Omental fat pad (tissue), 4 donors: ENCODE results near the gene PTCSC3. TPM values are rescaled to one million over a fixed set of nuclear protein-coding genes. Genes with fewer than 3 reads are reported as not detected.

Experiments used
- ATAC-seq: fragments of 150-250 bp; one replicate; pipeline ENCODE4 v1.9.1; 2016; ENCODE audit warnings: mild to moderate bottlenecking, moderate library complexity; ENCODE audit not compliant: low FRiP score
- DNase-seq: peaks from one replicate; pipeline ENCODE4 v3.0.0-alpha.2; 2019; ENCODE audit warnings: low spot score
- total RNA-seq, 4 donors: library from RNA; depleted of rRNA; stranded (reverse); fragments of >200 nt; gene quantifications; one replicate each; pipeline ENCODE4 v1.1.0, GENCODE V29; 2016
- TF ChIP-seq, protein P1 (sequence below), 3 donors: fragments of 450-650 bp; IDR thresholded peaks; one replicate each; pipeline ENCODE4 v1.5.1; 2016 to 2017; ENCODE audit warnings: antibody characterized with exemption in 3 of 3, mild to moderate bottlenecking in 3 of 3, moderate library complexity in 2 of 3

Gene PTCSC3
- total RNA-seq, 4 donors from 2014 or later, result not detected

- ATAC-seq (no peak), DNase-seq (no peak)
- TF ChIP-seq, protein P1, sequence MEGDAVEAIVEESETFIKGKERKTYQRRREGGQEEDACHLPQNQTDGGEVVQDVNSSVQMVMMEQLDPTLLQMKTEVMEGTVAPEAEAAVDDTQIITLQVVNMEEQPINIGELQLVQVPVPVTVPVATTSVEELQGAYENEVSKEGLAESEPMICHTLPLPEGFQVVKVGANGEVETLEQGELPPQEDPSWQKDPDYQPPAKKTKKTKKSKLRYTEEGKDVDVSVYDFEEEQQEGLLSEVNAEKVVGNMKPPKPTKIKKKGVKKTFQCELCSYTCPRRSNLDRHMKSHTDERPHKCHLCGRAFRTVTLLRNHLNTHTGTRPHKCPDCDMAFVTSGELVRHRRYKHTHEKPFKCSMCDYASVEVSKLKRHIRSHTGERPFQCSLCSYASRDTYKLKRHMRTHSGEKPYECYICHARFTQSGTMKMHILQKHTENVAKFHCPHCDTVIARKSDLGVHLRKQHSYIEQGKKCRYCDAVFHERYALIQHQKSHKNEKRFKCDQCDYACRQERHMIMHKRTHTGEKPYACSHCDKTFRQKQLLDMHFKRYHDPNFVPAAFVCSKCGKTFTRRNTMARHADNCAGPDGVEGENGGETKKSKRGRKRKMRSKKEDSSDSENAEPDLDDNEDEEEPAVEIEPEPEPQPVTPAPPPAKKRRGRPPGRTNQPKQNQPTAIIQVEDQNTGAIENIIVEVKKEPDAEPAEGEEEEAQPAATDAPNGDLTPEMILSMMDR (IDR thresholded peaks at IDR 0.05), result no peak
These were observed 41.2 kb upstream of the PTCSC3 start for GRCh38 chr14:36217732-36218131.

GRCh38 chr14:36217027-36217426 is 40.5 kb upstream of the PTCSC3 start:
- no peak for ATAC-seq
- no peak for DNase-seq
- TF ChIP-seq, protein P1 (IDR thresholded peaks at IDR 0.05), result no peak

DNA sequence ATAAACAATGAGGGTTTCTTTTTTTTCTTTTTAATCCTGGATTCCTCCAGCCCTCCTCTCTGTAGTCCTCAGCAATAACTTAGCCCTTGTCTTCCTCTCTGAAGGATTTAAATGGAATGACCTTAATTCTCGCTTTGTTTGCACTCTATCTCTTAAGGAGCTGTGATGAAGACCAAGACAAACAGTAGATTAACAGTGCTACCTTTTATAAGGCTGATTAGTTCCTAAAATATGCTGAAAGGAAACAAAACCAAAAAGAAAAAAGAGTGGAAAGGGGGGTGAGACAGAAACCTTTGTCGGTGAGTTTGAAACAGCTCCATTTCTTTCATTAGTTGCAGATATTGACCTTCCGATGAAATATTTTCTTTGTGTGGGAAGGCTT is 38.7 kb upstream of the PTCSC3 start:
- ATAC-seq (no peak), DNase-seq (no peak)
- TF ChIP-seq, protein P1 (IDR thresholded peaks at IDR 0.05), result no peak

GRCh38 chr14:36214476-36215216 is 38.1 kb upstream of the PTCSC3 start:
- DNase-seq (no peak), ATAC-seq (no peak)
- TF ChIP-seq, protein P1 (IDR thresholded peaks at IDR 0.05), result no peak

DNA sequence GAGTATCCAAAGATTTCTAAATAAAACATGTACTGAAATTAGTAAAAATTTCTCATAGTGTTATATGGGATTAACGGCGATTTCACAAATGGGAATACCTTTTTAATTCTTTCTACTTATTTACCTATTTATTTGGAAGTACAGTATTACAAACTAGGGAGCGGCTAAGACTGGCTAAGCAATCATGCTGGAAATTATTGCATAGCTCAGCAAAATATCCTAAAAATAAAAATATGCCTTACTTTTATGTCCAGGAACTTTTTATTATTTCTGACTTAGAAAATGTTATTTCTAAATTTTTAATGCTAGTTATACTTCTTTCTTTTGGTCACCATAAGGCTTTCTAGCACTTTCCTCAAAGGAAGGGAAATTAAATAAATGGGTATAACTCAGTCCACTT is 36.5 kb upstream of the PTCSC3 start:
- no peak for DNase-seq
- TF ChIP-seq, protein P1 (IDR thresholded peaks at IDR 0.05), result no peak
- no peak for ATAC-seq

DNA sequence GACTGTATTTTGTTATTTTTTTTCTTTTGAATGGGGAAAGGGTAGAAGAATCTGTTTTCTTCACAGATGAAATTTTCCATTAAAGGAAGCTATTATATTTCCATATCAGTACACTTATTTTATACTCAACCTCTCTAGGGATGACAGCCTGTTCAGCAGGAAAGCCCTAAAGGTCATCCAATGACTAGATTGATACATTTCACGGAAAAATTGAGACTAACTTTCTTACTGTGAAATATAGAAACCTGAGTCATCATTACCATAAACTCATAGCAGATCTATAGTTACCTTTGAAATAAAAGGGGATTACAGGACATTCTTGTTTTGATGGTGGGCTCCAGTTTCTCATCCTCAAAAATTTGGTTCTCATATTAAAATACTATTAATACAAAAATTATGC is 36.1 kb upstream of the PTCSC3 start:
- ATAC-seq (no peak), DNase-seq (no peak)
- TF ChIP-seq, protein P1 (IDR thresholded peaks at IDR 0.05), result no peak

GRCh38 chr14:36208690-36209278 is 32.3 kb upstream of the PTCSC3 start:
- ATAC-seq (no peak), DNase-seq (no peak)
- TF ChIP-seq, protein P1 (IDR thresholded peaks at IDR 0.05), result no peak
